ENCODE data around the gene ZNF384. TPM values are rescaled to one million over a fixed set of nuclear protein-coding genes. Genes with fewer than 3 reads are reported as not detected.

Gene ZNF384
- total RNA-seq, 1 donor, result 29.5 TPM

DNA sequence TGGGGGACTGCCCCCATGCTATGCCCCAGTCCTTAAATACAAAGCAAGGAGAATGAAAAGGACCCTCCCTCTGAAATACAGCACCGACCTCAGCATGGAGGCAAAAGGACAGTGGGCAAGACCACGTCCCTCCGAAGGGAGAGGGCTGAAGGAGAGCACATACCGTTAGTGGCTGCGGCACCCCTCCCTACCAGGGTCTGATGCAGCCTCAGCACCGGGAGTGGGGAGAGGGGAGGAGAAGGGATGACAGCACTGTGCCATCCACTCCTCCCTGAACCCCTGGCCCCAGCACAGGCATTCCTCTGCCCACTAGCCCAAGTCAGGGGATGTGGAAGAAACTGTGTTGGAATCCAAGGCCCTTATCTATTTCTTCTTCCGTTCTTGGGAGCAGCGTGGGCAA is 38.3 kb downstream of the ZNF384 start:
- no peak overlapping the region for H3K4me3 ChIP-seq (ENCODE audit: low read depth, low read length)
- no peak for DNase-seq (ENCODE audit: low read depth)
- TF ChIP-seq, protein P1, sequence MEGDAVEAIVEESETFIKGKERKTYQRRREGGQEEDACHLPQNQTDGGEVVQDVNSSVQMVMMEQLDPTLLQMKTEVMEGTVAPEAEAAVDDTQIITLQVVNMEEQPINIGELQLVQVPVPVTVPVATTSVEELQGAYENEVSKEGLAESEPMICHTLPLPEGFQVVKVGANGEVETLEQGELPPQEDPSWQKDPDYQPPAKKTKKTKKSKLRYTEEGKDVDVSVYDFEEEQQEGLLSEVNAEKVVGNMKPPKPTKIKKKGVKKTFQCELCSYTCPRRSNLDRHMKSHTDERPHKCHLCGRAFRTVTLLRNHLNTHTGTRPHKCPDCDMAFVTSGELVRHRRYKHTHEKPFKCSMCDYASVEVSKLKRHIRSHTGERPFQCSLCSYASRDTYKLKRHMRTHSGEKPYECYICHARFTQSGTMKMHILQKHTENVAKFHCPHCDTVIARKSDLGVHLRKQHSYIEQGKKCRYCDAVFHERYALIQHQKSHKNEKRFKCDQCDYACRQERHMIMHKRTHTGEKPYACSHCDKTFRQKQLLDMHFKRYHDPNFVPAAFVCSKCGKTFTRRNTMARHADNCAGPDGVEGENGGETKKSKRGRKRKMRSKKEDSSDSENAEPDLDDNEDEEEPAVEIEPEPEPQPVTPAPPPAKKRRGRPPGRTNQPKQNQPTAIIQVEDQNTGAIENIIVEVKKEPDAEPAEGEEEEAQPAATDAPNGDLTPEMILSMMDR (IDR thresholded peaks at IDR 0.05; ENCODE audit: insufficient read depth, low read length), result no peak

DNA sequence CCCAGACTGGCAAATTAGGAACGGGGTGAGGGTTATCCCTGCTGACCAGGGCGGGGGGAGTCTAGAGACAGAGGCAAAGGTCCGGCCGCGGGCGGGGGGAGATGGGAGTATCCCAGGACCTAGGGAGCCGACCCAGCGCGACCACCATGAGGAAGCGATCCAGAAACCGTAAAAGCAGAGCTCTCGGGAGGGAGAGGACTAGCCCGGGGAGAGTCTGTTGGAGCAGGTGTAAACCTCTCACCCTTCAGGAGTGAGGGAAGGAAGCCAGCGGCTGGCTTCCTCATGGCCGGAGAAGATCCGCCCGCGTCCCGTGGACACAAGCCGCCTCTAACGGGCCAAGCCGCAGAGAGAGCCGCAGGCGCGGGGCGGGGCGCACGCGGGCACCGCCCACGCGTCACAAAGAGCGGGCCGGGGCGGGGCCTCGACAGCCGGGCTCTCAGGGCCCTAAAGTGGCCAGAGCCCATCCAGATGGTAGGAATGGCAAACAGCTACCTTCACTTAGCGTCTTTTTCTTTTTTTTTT is 42.0 kb downstream of the ZNF384 start, which contains the start of gene ACRBP:
ACRBP (minus strand) TSS at position 350 of the 522 bp plus-strand sequence; CDS start at position 284, 66 bp downstream.
- peak within 1 kb of the TSS; percentile 51 for H3K4me3 ChIP-seq (ENCODE audit: low read depth, low read length)
- peak; percentile 50 for DNase-seq (ENCODE audit: low read depth)
- TF ChIP-seq, protein P1 (IDR thresholded peaks at IDR 0.05; ENCODE audit: insufficient read depth, low read length), result no peak

DNA sequence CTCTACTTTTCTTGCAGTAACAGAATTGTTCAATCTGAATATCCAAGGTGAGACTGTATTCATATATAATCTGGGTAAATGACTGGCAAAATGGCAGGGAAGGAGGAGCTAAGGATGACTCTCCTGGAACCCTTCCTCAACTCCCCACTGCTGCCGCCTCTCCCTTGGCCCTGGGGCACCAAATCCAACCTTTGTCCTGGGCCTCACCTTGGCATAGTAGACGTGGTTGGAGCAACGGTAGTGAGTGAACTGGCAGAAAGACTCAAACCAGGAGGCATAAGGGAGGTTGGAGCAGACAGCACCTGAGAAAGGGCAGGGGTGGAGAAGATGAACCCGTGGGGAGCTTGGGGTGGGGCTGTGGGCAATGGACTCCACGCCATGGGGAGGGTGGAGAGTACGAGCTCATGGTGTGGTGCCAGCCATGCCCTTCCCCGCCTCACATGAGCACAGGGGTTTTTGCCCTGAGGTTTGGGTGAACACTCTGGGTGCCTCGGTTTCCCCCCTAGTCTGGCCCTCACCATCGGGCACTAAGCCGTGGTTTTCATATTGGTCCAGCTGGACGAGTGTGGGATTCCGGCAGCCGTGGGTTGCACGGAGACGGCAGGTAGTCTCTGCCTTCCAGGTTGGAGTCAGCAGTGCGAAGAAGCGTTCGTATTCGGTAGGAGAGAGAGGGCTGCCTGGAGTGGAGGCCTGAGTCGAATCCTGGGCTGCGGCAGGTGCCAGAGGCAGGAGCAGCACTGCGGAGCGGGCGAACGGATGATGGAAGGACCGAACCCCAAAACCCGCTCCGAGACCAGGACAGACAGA is 42.7 kb downstream of the ZNF384 start:
- DNase-seq (ENCODE audit: low read depth), result no peak
- H3K4me3 ChIP-seq (ENCODE audit: low read depth, low read length), result peak overlapping the region; percentile 51
- TF ChIP-seq, protein P1 (IDR thresholded peaks at IDR 0.05; ENCODE audit: insufficient read depth, low read length), result no peak

DNA sequence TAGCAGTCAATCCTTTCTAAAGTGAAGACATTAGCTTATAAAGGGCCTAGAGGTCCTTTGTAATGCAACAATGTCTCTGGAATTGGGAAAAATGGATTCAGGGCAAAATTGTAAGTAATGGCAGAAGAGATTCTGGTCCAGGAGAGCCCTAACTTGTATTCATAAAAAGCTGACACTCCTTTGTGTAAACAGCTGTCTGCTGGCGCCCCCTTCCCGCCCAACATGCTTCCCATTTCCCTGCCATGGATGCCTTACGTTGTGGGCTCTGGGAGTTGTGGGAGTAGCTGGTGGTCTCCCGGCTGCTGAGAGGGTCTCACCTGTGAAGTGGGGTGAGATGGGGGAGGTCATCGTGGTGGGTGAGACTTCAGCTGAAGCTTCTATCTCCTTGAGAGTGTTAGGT is 44.3 kb downstream of the ZNF384 start:
- H3K4me3 ChIP-seq (ENCODE audit: low read depth, low read length), result no peak overlapping the region
- TF ChIP-seq, protein P1 (IDR thresholded peaks at IDR 0.05; ENCODE audit: insufficient read depth, low read length), result peak; percentile 23
- peak; percentile 13 for DNase-seq (ENCODE audit: low read depth)

DNA sequence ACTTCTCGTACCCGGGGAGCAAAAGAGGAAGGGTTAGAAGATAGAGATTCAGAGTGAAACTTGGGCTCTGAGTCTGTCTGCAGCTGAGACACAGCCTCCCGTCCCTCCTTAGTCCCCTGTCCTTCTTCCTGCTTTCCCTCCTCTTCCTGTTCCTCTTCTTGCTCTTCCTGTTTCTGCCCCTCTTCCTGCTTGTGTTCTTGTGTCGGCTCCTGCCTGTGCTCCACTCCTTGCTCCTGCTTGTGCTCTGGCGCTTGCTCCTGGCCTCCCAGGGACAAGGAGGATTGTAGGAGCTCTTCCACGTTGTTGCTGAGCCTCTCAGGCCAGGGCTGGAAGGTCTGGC is 44.9 kb downstream of the ZNF384 start:
- TF ChIP-seq, protein P1 (IDR thresholded peaks at IDR 0.05; ENCODE audit: insufficient read depth, low read length), result no peak
- no peak for DNase-seq (ENCODE audit: low read depth)
- H3K4me3 ChIP-seq (ENCODE audit: low read depth, low read length), result no peak overlapping the region

DNA sequence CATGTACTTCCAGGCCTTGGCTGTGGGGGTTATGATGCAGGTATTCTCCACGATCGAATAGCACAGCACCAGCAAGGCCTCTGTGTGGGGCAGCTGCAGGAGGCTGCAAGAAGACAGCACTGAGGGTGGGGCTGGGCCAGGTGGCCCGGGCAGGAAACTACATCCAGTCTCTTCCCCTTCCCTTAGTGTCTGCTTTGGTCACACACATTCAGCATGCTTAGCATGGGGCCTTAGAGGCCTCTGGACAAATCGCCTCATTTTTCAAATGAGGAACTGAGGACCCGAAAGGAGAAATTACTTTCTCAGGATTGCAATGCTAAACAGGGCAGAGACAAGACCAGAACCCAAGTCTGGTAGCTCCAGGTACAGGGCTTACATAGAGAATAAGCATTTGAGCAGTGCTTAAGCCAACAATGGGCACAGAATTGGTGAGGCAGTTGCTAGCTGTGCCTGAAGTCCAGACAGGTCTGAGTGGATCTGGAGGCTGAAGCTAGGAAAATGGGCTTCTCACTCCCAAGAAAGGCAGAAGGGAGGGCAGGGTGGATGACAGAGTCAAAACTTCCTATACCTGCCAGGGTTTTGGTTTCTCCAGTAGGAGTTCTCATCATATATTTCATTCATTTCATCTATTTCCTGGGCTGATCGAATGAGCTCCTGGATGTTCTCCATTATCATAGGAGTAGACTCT is 45.5 kb downstream of the ZNF384 start:
- TF ChIP-seq, protein P1 (IDR thresholded peaks at IDR 0.05; ENCODE audit: insufficient read depth, low read length), result no peak
- DNase-seq (ENCODE audit: low read depth), result no peak
- H3K4me3 ChIP-seq (ENCODE audit: low read depth, low read length), result no peak overlapping the region

All from fibroblast of the aortic adventitia (primary cell).